Measurements from ENCODE around the gene SOX30.
"Not testable (repeated sequence)": the region's sequence is repeated elsewhere in the genome, so short reads cannot be mapped to it uniquely, and the experiment has no call there.

Gene SOX30

GRCh38 chr5:157652377-157652692 lies at the start of gene SOX30:
Gene SOX30, minus strand, starts transcription at chr5:157652438. Its CDS starts 360 bp downstream, at chr5:157652078.
- TF ChIP-seq EZH2 (optimal IDR thresholded peaks at IDR 0.05; ENCODE audit: low read depth, low read length), result no peak
- TF ChIP-seq EZH2phosphoT487 (IDR thresholded peaks at IDR 0.05; ENCODE audit: low read length), result no peak
- TF ChIP-seq CTCF (IDR thresholded peaks at IDR 0.05; ENCODE audit: low read length), result no peak
- Histone ChIP-seq H3K4me1 (ENCODE audit: low read length) (0 out of 2 replicates have a peak, but pooled peaks cover 3% of the 10 kb centered on the region), H4K20me1 (ENCODE audit: insufficient read depth, low read length) (no peaks in the 10 kb centered on the region), H3K79me2 (ENCODE audit: low read length) (no peaks in the 10 kb centered on the region), H3K36me3 (replicated peaks; ENCODE audit: insufficient read depth, low read length) (no peaks in the 10 kb centered on the region), H3F3A (ENCODE audit: insufficient read depth, low read length) (no peaks in the 10 kb centered on the region), H3K4me2 (ENCODE audit: low read depth, low read length) (peak within 1 kb of the TSS; percentile 83), H3K9me3 (replicated peaks; ENCODE audit: insufficient read depth, low read length) (no peaks in the 10 kb centered on the region), H3K4me3 (ENCODE audit: low read length) (peak within 1 kb of the TSS; percentile 50; the same call in 1 of the 2 replicates), H2AFZ (ENCODE audit: low read length) (peak within 1 kb of the TSS; percentile 90), H3K27ac (ENCODE audit: low read length) (no peak within 1 kb of the TSS), H3K27me3 (replicated peaks; ENCODE audit: insufficient read depth, low read length) (no peaks in the 10 kb centered on the region), H3K9ac (ENCODE audit: low read length) (no peak within 1 kb of the TSS), H3K9me2 (replicated peaks; ENCODE audit: insufficient read depth, low read length) (no peaks in the 10 kb centered on the region)
- DNase-seq, result no peak

- H3K9me2 ChIP-seq (replicated peaks; ENCODE audit: insufficient read depth, low read length); H2AFZ ChIP-seq (ENCODE audit: low read length); H3K4me2 ChIP-seq (ENCODE audit: low read depth, low read length); H3K9me3 ChIP-seq (replicated peaks; ENCODE audit: insufficient read depth, low read length); H3K36me3 ChIP-seq (replicated peaks; ENCODE audit: insufficient read depth, low read length); H3K27me3 ChIP-seq (replicated peaks; ENCODE audit: insufficient read depth, low read length); H3K79me2 ChIP-seq (ENCODE audit: low read length); H3K27ac ChIP-seq (ENCODE audit: low read length); H3K4me1 ChIP-seq (ENCODE audit: low read length); H3K4me3 ChIP-seq (ENCODE audit: low read length); H3F3A ChIP-seq (ENCODE audit: insufficient read depth, low read length); H4K20me1 ChIP-seq (ENCODE audit: insufficient read depth, low read length); H3K9ac ChIP-seq (ENCODE audit: low read length); DNase-seq: not testable (repeated sequence)
These were observed 46.4 kb upstream of the SOX30 start for GRCh38 chr5:157698674-157699073.

GRCh38 chr5:157696154-157696553 lies 43.9 kb upstream of the SOX30 start:
- not testable (repeated sequence) for H3K9me3 ChIP-seq (replicated peaks; ENCODE audit: insufficient read depth, low read length); H3K27ac ChIP-seq (ENCODE audit: low read length); DNase-seq; H4K20me1 ChIP-seq (ENCODE audit: insufficient read depth, low read length); H3K79me2 ChIP-seq (ENCODE audit: low read length); H3K9ac ChIP-seq (ENCODE audit: low read length); H3K27me3 ChIP-seq (replicated peaks; ENCODE audit: insufficient read depth, low read length); H2AFZ ChIP-seq (ENCODE audit: low read length); H3K36me3 ChIP-seq (replicated peaks; ENCODE audit: insufficient read depth, low read length); H3F3A ChIP-seq (ENCODE audit: insufficient read depth, low read length); H3K4me3 ChIP-seq (ENCODE audit: low read length); H3K4me1 ChIP-seq (ENCODE audit: low read length); H3K9me2 ChIP-seq (replicated peaks; ENCODE audit: insufficient read depth, low read length); H3K4me2 ChIP-seq (ENCODE audit: low read depth, low read length)

- not testable (repeated sequence) for H3K4me2 ChIP-seq (ENCODE audit: low read depth, low read length); H4K20me1 ChIP-seq (ENCODE audit: insufficient read depth, low read length); H3K9ac ChIP-seq (ENCODE audit: low read length); DNase-seq; H3F3A ChIP-seq (ENCODE audit: insufficient read depth, low read length); H3K4me1 ChIP-seq (ENCODE audit: low read length); H2AFZ ChIP-seq (ENCODE audit: low read length); H3K27me3 ChIP-seq (replicated peaks; ENCODE audit: insufficient read depth, low read length); H3K36me3 ChIP-seq (replicated peaks; ENCODE audit: insufficient read depth, low read length); H3K27ac ChIP-seq (ENCODE audit: low read length); H3K9me2 ChIP-seq (replicated peaks; ENCODE audit: insufficient read depth, low read length); H3K4me3 ChIP-seq (ENCODE audit: low read length); H3K79me2 ChIP-seq (ENCODE audit: low read length); H3K9me3 ChIP-seq (replicated peaks; ENCODE audit: insufficient read depth, low read length)
These were observed 41.6 kb upstream of the SOX30 start for GRCh38 chr5:157693816-157694215.

- no peaks in the 10 kb centered on the region for H3K4me1 ChIP-seq (ENCODE audit: low read length)
- H3K9me3 ChIP-seq (replicated peaks; ENCODE audit: insufficient read depth, low read length), result no peaks in the 10 kb centered on the region
- H3K79me2 ChIP-seq (ENCODE audit: low read length), result no peaks in the 10 kb centered on the region
- H4K20me1 ChIP-seq (ENCODE audit: insufficient read depth, low read length), result no peaks in the 10 kb centered on the region
- H3K27me3 ChIP-seq (replicated peaks; ENCODE audit: insufficient read depth, low read length), result no peaks in the 10 kb centered on the region
- H3K4me3 ChIP-seq (ENCODE audit: low read length), result no peak overlapping the region
- H3F3A ChIP-seq (ENCODE audit: insufficient read depth, low read length), result no peaks in the 10 kb centered on the region
- H3K9me2 ChIP-seq (replicated peaks; ENCODE audit: insufficient read depth, low read length), result no peaks in the 10 kb centered on the region
- no peak overlapping the region for H3K4me2 ChIP-seq (ENCODE audit: low read depth, low read length)
- H3K36me3 ChIP-seq (replicated peaks; ENCODE audit: insufficient read depth, low read length), result no peaks in the 10 kb centered on the region
- no peak for DNase-seq
- H2AFZ ChIP-seq (ENCODE audit: low read length), result no peak overlapping the region
- TF ChIP-seq CTCF (IDR thresholded peaks at IDR 0.05; ENCODE audit: low read length), result no peak
- TF ChIP-seq EZH2 (optimal IDR thresholded peaks at IDR 0.05; ENCODE audit: low read depth, low read length), result no peak
- TF ChIP-seq EZH2phosphoT487 (IDR thresholded peaks at IDR 0.05; ENCODE audit: low read length), result no peak
- H3K27ac ChIP-seq (ENCODE audit: low read length), result no peak overlapping the region
- H3K9ac ChIP-seq (ENCODE audit: low read length), result no peak overlapping the region
These were observed 38.6 kb upstream of the SOX30 start for GRCh38 chr5:157690690-157691433.
